ENCODE results near the gene ACMSD. TPM values are rescaled to one million over a fixed set of nuclear protein-coding genes. Genes with fewer than 3 reads are reported as not detected.
"Not testable (repeated sequence)": the region's sequence is repeated elsewhere in the genome, so short reads cannot be mapped to it uniquely, and the experiment has no call there.

The ACMSD gene
- total RNA-seq, 2 donors from 2014 or later, result not detected

- intact Hi-C loops (cut with DNase I), result no loop called here
- WGBS, result 88% methylated on average over 3 of the region's 3 CpGs
These were observed 38.5 kb upstream of the ACMSD start for GRCh38 chr2:134799936-134800335.

GRCh38 chr2:134800341-134800740, 38.1 kb upstream of the ACMSD start:
- Histone ChIP-seq H3K4me3 (no peak overlapping the region), H3K27ac (no peak overlapping the region), H3K4me1 (replicated peaks) (no peaks in the 10 kb centered on the region), H3K27me3 (replicated peaks; ENCODE audit: insufficient read depth) (no peaks in the 10 kb centered on the region), H3K9me3 (no peaks in the 10 kb centered on the region), H3K36me3 (no peaks in the 10 kb centered on the region)
- no peak for DNase-seq (ENCODE audit: low spot score)
- TF ChIP-seq POLR2A (IDR thresholded peaks at IDR 0.05) (no peak), POLR2AphosphoS5 (IDR thresholded peaks at IDR 0.05) (no peak), CTCF (IDR thresholded peaks at IDR 0.05) (no peak)
- intact Hi-C loops (cut with DNase I), result no loop called here
- 79% methylated on average over 2 of the region's 2 CpGs for WGBS

More at GRCh38 chr2:134799936-134800335, 38.5 kb upstream of the ACMSD start:
- Histone ChIP-seq H3K27me3 (replicated peaks; ENCODE audit: insufficient read depth) (no peaks in the 10 kb centered on the region), H3K4me1 (replicated peaks) (no peaks in the 10 kb centered on the region), H3K4me3 (no peak overlapping the region), H3K27ac (no peak overlapping the region), H3K36me3 (no peaks in the 10 kb centered on the region), H3K9me3 (no peaks in the 10 kb centered on the region)
- TF ChIP-seq CTCF (IDR thresholded peaks at IDR 0.05) (no peak), POLR2A (IDR thresholded peaks at IDR 0.05) (no peak), POLR2AphosphoS5 (IDR thresholded peaks at IDR 0.05) (no peak)
- DNase-seq (ENCODE audit: low spot score), result no peak

GRCh38 chr2:134803609-134804405, 34.6 kb upstream of the ACMSD start:
- DNase-seq (ENCODE audit: low spot score); H3K36me3 ChIP-seq; H3K9me3 ChIP-seq; H3K27me3 ChIP-seq (replicated peaks; ENCODE audit: insufficient read depth); H3K4me1 ChIP-seq (replicated peaks); H3K4me3 ChIP-seq; intact Hi-C loops (cut with DNase I); H3K27ac ChIP-seq: not testable (repeated sequence)
- WGBS, result 76% methylated on average over 13 of the region's 13 CpGs

GRCh38 chr2:134815741-134816140, 22.7 kb upstream of the ACMSD start:
- Histone ChIP-seq H3K36me3 (no peaks in the 10 kb centered on the region), H3K4me1 (replicated peaks) (no peaks in the 10 kb centered on the region), H3K27me3 (replicated peaks; ENCODE audit: insufficient read depth) (no peaks in the 10 kb centered on the region), H3K4me3 (no peak overlapping the region), H3K9me3 (no peaks in the 10 kb centered on the region), H3K27ac (no peak overlapping the region)
- 29% methylated on average over 1 of the region's 1 CpG for WGBS
- no peak for DNase-seq (ENCODE audit: low spot score)
- TF ChIP-seq POLR2AphosphoS5 (IDR thresholded peaks at IDR 0.05) (no peak), CTCF (IDR thresholded peaks at IDR 0.05) (no peak), POLR2A (IDR thresholded peaks at IDR 0.05) (no peak)
- intact Hi-C loops (cut with DNase I), result no loop called here

- 75% methylated on average over 5 of the region's 5 CpGs for WGBS
- no peaks in the 10 kb centered on the region for H3K36me3 ChIP-seq
- DNase-seq (ENCODE audit: low spot score), result no peak
These were observed 20.1 kb upstream of the ACMSD start for GRCh38 chr2:134818321-134818720.

More at GRCh38 chr2:134818321-134818720, 20.1 kb upstream of the ACMSD start:
- TF ChIP-seq POLR2A (IDR thresholded peaks at IDR 0.05) (no peak), CTCF (IDR thresholded peaks at IDR 0.05) (no peak), POLR2AphosphoS5 (IDR thresholded peaks at IDR 0.05) (no peak)
- intact Hi-C loops (cut with DNase I), result no loop called here
- Histone ChIP-seq H3K9me3 (no peaks in the 10 kb centered on the region), H3K27ac (no peak overlapping the region), H3K4me3 (no peak overlapping the region), H3K27me3 (replicated peaks; ENCODE audit: insufficient read depth) (no peaks in the 10 kb centered on the region), H3K4me1 (replicated peaks) (no peaks in the 10 kb centered on the region)

All from prostate gland (tissue), 2 donors.